Measurements from ENCODE around the gene FAM217A.

FAM217A gene

DNA sequence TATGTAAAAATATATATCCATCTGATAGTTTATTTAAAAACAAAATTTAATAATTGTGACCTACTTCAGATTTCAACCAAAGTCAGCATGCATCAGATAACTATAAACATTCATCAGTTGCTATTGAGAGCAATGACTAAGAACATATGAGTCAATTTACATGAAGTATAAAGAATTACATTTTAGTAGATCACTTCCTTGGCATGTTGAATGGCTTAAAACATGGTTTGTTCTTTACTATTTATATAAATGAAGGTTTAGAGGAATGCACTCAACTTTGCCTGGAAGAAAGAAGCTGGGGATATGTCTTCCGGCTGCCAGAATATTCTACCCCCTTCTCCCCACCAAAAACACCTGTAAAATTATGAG, 6.4 kb upstream of the FAM217A start:
- peak; percentile 22 for DNase-seq (ENCODE audit: low read depth)

DNA sequence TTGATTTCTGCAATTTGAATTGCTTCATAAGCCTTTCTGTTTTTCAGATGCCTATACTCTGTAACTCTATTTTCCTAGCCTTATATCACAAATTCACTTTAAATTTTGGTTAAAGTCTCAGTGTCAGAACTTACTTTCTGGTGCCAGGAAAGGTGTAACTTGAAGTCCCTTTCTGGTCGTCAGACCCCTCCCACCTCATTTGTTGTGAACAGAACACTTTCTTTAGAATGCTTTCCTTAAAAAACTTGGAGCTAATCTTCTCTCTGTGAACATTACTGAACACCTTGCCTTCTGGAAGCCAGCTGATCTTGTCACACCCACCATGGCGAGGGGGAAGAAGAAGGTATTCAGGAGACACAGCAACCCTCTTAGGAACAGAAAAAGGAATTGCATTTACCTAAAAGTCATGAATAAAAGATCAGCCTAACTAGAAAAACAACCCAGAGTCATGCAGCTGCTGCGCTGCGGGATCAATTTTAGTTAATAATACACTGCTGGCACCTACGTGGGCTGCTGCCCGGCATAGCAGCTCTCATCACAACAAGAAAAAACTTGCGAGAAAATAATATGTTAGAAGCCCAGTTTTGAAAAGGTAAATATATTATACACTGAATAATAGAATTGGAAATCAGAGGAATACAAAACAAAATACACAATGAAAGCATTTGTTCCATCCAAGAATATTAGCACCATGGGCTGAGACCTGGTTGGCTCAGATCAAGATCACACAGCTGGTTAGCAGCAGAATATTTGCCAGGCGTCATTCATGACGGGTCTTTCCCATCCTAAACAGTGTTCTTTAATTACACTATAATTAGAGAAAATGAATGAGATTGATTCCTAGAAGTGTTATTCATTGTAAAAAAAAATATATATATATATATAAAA, 5.8 kb upstream of the FAM217A start:
- DNase-seq (ENCODE audit: low read depth) = no peak

DNA sequence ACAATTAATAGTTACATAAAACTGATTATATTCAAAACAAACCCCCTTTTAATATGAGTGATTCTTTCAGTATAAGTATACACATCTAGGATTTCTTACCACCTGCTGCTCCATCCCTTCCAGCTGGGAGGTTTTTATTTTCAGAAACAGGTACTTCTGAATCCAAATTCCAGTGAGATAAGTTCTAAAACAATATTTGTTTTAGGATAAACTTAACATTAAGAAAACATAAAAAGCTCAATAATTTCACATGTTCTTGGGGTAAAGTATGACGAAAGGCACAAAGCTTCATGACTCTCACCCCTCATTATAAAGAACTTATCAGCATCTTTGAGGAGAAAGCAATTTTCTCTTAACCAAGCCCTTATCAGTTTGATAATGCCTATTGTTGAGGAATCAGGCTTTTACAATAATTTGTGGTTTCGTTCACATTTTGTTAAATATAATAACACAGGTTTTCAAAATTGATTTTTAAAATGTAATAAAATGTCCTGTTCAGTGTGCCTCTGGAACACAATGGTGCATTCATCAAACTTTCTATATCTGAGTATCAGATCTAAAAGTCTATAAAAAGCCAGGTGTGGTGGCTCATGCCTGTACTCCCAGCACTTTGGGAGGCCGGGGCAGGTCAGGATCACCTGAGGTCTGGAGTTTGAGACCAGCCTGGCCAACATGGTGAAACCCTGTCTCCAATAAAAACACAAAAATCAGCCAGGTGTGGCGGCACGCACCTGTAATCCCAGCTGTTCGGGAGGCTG, 4.3 kb downstream of the FAM217A start:
- no peak for DNase-seq (ENCODE audit: low read depth)

DNA sequence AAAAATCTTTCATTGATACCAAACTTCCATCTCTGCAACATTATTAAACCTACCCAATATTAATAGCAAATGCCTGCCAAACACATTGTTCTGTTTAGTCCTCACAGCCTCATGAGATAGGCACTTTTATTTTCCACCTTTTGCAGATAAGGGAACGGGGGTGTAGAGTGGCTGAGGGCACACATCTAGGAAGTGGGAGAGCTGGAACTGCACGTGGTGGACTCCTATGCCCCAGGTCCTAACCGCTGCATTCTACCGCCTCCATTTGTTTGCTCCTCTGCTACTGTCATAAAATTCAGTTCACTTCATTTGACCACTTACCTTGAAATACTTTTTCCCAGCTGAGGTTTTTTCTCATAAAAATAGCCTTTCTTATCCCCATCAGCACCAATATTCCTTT, 7.6 kb downstream of the FAM217A start:
- no peak for DNase-seq (ENCODE audit: low read depth)

DNA sequence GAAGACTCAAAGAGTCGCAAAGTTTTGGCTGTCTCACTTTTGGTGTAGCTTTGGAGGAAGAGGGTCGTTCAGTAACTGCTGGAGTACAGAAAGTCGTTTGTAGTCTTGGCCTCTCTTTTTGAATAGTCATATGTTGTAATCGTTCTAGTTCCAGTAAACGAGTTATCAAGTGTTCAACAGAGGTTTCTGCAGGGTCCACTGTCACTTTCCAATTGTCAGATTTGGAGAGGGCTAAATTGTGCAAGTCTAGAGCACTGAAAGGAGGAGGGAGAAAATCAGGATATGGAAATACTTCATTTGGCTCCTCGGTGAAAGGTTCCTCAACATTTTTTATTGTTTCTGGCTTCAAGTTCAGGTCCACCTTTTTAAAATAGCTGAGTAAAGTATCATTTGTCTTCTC, 9.7 kb downstream of the FAM217A start:
- DNase-seq (ENCODE audit: low read depth) = no peak

DNA sequence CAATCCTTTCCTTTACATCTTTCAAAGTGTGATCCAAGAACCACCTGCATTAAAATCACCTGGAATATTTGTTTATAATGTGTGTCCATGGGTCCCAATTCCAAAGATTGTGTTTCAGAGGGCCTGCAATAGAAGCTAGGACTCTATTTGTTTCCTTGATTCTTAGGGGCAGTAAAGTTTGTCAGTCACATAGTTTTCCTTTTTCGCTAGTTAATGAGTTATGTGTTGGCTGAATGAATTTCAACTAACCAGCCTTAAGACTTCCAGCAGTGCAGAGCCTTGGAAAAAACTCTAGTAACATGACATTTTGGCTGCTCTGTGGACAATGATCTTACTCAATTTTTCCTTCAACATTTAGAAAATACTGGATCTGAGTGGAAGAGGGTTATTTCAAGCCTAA, 11.3 kb downstream of the FAM217A start:
- DNase-seq (ENCODE audit: low read depth) = no peak

DNA sequence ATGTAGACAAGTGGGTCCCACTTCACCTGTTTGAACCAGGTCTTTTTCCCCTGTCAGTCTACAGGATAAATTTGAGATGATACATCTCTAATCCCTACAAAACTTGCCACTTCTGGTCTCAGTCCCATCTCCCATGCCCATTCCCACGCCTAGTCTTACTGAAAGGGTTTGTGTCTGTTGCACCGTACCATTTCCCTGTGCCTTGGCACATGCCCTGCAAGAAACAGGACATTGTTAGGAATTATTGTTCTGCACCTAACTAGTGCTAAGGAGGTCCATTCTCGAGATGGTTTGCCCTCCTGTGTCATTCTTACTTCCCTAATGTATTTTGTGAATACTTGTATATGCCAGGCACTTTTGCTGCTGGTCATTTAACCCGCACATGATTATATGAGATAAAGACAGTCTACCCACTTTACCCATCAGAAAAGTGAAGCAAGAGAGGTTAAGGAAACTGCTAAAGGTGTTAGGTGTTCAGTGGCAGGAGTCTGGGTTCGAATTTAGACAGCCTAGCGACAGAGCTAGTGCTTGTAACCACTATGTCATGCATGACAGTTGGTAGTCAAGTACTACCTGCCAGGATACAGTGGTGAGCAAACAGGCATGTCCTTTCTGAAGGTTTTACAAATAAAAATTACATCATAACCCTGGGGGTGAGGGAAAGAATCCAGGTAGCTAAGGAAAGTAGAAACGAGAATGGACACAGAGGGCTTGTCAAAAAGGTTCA, 12.7 kb downstream of the FAM217A start:
- no peak for DNase-seq (ENCODE audit: low read depth)

DNA sequence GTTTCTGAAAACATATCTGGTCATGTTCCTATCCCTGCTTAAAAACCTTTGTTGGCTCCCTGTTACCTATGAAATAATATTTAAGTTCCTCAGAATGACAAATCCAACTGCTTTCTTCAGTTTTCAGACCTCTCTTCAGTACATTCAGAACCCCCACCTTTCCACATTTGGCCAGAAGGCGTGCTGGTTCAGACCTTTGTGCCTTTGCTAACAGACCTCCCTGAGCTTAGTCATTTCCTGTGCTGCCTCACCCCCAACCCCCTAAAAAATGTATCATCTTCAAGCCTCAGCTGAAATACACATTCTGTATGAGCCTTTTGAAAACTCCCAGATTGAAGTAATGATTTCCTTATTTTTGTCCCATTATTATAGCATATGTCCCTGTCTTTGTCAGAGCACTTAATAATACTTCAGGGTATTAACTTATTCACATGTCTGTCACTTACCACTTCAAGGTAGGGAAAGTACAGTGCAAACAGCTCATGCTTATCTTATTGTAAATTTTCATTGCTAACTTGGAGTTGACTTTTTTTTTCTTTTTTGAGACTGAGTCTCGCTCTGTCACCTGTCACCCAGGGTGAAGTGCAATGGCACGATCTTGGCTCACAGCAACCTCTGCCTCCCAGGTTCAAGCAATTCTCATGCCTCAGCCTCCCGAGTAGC, 19.7 kb downstream of the FAM217A start:
- peak; percentile 81 for DNase-seq (ENCODE audit: low read depth)

DNA sequence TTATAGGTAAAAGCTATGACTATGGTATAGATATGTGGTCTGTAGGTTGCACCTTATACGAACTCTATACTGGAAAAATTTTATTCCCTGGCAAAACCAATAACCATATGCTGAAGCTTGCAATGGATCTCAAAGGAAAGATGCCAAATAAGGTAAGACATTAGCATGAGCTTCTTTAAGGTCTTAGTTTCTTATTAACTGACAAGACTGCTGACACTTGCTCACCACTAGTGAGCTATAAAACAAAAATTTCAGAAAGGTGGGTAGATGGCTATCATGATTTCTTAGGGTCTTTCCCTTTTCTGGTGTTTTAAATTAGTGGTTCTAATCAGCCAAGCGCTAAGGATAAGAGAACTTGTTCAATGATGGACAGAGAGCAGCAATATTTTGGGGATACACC, 21.9 kb downstream of the FAM217A start:
- DNase-seq (ENCODE audit: low read depth) = no peak

DNA sequence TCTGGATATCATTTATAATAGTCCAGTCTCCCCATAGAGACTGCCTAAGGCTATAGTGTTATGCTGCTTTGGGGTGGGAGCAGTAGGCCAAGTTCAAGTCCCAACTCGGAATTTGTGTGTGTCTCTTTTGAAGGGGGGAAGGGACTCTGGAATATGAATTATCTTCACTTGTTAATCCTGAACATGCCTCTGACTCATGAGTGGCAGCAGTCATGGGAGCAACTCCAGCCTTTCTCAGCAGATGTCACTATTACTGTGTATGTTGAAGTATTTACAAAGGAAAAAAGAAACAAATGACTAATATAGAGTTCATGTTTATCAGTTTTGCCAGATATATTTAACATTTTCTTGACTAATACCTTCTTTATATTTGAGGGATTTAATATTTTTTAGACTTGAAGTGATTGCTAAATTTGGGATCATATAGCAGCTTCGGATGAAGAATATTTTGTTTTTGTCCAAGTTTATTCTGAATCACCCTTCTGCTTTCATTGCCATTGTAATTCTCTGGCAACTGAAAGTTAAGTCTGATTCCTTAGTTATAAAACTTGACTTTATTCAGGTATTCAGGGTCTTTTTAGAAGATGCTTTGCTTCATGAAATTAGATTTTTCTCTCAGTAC, 23.4 kb downstream of the FAM217A start:
- DNase-seq (ENCODE audit: low read depth) = peak; percentile 65

DNA sequence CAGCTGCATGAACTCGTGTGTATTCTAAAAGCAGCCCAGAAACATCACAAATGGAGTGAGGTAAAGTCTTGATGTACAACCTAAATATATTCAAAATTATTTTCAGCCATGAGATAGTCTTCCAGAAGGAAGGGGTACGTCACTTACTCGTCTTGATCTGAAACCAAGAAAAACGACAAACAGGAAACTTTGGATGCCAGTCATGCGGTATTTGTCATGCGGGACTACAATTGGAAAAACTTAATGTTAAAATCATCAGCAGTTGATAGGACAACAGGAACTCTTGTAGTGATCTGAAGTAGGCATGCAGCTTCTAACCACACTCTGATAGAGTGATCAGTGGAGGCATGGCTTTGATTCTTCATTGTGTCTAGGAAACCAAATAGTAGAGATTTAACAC, 29.7 kb downstream of the FAM217A start:
- DNase-seq (ENCODE audit: low read depth) = no peak

DNA sequence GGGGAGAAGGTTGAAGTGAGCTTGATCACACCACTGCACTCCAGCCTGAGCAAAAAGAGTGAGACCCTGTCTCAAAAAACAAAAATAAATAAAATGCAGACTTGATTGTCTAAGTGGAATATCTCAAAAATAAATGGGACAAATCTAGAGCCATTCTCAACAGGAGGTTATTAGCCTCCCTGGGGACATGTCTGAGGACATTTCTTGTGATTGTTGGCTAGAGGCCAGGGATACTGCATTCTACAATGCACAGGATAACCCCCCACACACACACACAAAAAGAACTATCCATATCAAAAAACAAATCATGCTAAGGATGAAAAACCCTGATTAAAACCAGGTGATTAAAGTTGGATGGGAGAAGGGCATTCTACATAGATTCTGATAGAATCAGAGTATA, 37.5 kb downstream of the FAM217A start:
- DNase-seq (ENCODE audit: low read depth) = no peak

DNA sequence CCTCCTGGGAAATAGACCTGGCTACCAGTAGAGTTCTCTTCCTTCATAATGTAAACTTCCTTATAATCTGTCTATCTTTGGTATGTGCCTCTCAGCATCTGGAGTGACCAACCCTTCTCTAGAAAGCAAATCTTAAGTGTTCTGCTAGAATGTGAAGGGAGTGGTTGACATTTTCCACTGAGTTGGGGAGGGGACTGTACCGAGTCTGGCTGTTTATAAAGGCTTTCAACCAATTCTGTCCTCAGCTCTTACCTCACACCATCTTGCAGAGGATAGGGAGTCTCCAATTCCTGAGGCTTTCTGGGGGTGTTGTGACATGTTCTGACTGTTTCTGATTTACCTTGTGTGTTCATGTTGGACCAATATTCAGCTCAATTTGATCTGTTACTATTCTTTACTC, 39.6 kb downstream of the FAM217A start:
- no peak for DNase-seq (ENCODE audit: low read depth)

DNA sequence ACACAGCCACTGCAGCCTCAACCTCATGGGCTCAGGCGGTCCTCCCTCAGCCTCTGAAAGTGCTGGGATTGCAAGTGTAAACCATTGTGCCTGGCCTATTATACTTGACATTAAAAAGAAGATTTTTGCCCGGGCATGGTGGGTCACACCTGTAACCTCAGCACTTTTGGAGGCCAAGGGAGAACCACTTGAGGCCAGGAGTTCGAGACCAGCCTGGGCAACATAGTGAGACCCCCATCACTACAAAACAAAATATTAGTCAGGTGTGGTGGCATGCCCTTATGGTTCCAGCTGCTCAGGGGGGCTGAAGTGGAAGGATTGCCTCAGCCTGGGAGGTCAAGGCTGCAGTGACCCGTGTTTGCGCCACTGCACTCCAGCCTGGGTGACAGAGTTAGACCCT, 42.4 kb downstream of the FAM217A start:
- no peak for DNase-seq (ENCODE audit: low read depth)

DNA sequence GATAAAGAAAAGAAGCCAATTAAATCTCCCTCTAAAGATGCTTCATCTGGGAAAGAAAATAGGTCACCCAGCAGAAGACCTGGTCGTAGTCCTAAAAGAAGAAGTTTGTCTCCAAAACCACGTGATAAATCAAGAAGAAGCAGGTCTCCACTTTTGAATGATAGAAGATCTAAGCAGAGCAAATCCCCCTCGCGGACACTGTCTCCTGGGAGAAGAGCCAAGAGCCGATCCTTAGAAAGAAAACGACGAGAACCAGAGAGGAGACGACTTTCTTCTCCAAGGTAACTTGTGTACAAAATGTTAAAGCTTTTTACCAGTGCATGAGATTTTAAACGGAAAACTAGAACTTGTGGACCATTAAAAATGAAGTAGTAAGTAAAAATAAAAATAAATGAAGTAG, 46.5 kb downstream of the FAM217A start:
- no peak for DNase-seq (ENCODE audit: low read depth)

DNA sequence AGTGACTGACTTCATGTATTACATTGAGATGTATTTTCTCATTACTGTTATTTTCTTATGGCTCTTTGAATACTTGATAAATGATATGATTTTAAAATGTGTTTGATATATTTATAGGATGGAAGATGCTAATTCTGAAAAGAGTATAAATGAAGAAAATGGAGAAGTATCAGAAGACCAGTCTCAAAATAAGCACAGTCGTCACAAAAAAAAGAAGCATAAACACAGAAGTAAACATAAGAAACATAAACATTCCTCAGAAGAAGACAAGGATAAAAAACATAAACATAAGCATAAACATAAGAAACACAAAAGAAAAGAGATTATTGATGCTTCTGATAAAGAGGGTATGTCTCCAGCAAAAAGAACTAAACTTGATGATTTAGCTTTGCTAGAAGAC, 47.5 kb downstream of the FAM217A start:
- no peak for DNase-seq (ENCODE audit: low read depth)

DNA sequence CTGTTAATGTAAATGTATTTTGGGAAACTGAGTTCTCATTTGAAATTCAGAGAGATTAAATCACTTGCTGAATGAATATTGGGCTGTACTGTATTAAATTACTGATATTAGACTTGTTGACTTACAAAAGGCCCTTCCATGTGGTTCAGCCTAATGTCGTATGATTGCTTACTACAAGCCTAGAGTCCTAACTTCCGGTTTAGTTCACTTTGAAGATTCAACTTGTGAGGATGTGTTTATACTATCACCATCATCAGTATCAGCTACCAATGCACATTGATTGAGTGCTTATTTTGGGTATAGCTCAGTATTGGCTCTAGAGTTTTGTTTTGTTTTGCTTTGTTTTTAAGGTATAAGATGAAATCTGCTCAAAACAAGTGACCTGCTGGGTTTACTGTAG, 48.3 kb downstream of the FAM217A start:
- no peak for DNase-seq (ENCODE audit: low read depth)

DNA sequence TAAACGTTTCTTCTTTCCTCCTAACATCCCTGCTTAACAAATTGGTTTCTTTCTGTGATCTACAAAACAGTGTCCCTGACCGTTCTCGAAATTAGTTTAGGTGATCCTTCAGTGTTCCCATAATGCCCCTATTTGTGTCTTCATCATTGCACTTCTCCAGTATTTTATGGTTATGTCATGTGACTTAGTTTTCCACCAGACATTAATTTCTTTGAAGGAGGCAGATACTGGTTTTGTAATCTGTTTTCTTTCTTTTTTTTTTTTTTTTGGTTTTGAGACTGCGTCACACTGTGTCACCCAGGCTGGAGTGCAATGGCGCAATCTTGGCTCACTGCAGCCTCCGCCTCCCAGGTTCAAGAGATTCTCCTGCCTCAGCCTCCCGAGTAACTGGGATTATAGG, 49.2 kb downstream of the FAM217A start:
- DNase-seq (ENCODE audit: low read depth) = no peak

DNA sequence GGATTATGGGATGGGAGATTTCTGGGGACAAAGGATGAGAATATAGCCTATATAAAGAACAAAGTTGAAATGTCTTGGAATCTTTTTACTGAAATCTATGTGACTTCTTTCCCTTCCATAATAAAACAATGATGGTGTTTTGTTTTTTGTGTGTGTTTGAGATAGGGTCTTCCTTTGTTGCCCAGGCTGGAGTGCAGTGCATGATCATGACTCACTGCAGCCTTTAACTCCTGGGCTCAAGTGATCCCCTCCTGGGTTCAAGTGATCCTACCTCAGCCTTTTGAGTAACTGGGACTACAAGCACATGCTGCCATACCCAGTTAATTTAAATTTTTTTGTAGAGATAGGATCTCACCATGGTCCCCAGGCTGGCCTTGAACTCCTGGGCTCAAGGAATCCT, 50.9 kb downstream of the FAM217A start:
- no peak for DNase-seq (ENCODE audit: low read depth)

DNA sequence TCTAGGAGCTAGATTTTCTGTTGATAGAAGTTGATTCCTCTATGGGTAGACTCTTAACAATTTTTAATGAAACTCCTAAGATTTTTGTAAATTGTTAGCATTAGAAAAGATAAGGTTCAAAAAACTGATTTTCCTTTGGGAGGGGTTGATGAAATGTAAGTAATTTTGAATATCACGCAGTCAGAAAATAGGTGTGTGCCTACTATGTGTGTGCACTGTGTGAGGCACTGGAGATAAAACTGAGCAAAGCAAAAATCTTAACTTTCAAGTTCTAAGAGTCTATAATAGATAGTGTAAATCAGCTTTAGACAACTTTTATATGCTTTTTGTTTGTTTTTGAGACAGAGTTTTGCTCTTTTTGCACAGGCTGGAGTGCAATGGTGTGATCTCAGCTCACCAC, 53.3 kb downstream of the FAM217A start:
- DNase-seq (ENCODE audit: low read depth) = no peak

DNA sequence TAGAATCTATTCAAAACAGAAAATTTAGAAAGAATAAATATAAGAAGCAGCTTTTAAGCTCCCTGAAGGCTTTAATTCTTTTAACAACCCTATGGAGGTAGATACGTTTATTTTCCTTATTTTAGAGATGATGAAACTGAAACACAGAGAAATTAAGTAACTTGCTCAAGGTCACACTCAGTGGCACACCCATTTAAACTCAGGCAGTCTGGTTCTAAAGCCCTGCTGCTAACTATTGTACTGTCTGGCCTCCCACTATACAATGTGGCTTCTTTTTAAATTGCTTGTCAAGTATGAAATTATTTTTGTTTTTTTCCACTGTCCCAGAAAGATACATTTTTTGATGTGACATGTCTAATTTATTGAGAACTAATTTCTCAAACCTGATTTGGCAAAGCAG, 55.7 kb downstream of the FAM217A start:
- DNase-seq (ENCODE audit: low read depth) = no peak

Data from non-pigmented ciliary epithelial cell (primary cell).